SK-N-DZ (cell line): ENCODE results near the gene DHCR7.

ENCODE experiments used
- DNase-seq: peaks from one replicate; pipeline ENCODE4 v3.0.0-alpha.2; 2015; ENCODE audit warnings: low spot score

The DHCR7 gene

GRCh38 chr11:71478528-71478840, 30.3 kb upstream of the DHCR7 start:
- no peak for DNase-seq

GRCh38 chr11:71477641-71478527, 29.7 kb upstream of the DHCR7 start:
- DNase-seq = no peak

GRCh38 chr11:71476926-71477640, 28.9 kb upstream of the DHCR7 start:
- DNase-seq = no peak

GRCh38 chr11:71476031-71476430, 27.8 kb upstream of the DHCR7 start:
- no peak for DNase-seq

GRCh38 chr11:71474771-71475483, 26.7 kb upstream of the DHCR7 start:
- no peak for DNase-seq

- no peak for DNase-seq
Measured at GRCh38 chr11:71474141-71474770, 26.1 kb upstream of the DHCR7 start.

GRCh38 chr11:71473793-71474080, 25.5 kb upstream of the DHCR7 start:
- DNase-seq = no peak

GRCh38 chr11:71472941-71473792, 25.0 kb upstream of the DHCR7 start:
- DNase-seq = no peak

- no peak for DNase-seq
Measured at GRCh38 chr11:71472357-71472885, 24.2 kb upstream of the DHCR7 start.

- no peak for DNase-seq
Measured at GRCh38 chr11:71470946-71471345, 22.8 kb upstream of the DHCR7 start.

GRCh38 chr11:71467164-71467563, 19.0 kb upstream of the DHCR7 start:
- no peak for DNase-seq

GRCh38 chr11:71466358-71466757, 18.2 kb upstream of the DHCR7 start:
- DNase-seq = no peak

- DNase-seq = no peak
Measured at GRCh38 chr11:71465054-71465453, 16.9 kb upstream of the DHCR7 start.

- DNase-seq = no peak
Measured at GRCh38 chr11:71463331-71464211, 15.4 kb upstream of the DHCR7 start.

- no peak for DNase-seq
Measured at GRCh38 chr11:71462726-71463125, 14.5 kb upstream of the DHCR7 start.

- no peak for DNase-seq
Measured at GRCh38 chr11:71461696-71462095, 13.5 kb upstream of the DHCR7 start.

- no peak for DNase-seq
Measured at GRCh38 chr11:71459767-71460320, 11.7 kb upstream of the DHCR7 start.

- DNase-seq = no peak
Measured at GRCh38 chr11:71459076-71459766, 11.0 kb upstream of the DHCR7 start.
